OCI-LY3 (cell line): Measurements from ENCODE around the gene BRWD1.

Source experiments
- CTCF ChIP-seq: fragments of 200-600, 300-600 bp; sonication (generic); IDR thresholded peaks from 2 replicates; pipeline ENCODE4 v1.5.1; 2014; ENCODE audit warnings: antibody characterized with exemption, low read length, low read depth
- EZH2phosphoT487 ChIP-seq: fragments of 200-600 bp; shearing (Covaris generic); IDR thresholded peaks from 2 replicates; pipeline ENCODE4 v1.6.1; 2018; ENCODE audit warnings: antibody characterized with exemption, mixed run types, low read depth

DNA sequence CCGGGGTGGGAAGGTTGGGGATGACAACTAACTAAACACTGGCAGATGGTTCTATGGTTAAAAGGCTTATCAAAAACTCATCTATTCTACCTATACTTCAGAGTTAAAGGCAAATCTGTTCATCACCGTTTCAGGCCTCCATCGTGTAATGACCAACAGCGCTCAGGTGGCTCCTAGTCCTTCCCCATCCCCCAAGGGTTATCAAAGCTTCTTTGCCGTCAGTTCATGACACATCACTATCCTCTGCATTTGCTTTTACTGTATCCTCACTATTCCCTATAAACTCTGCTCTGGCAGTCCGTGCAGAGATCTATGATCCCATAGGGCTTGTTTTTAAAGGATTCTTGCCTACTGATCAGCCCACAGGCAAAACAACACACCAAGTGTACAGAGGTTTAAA lies 27.3 kb upstream of the BRWD1 start:
- no peak for TF ChIP-seq CTCF
- TF ChIP-seq EZH2phosphoT487, result no peak
